Left ventricle myocardium superior (tissue), 1 donor: Measurements from ENCODE around the gene LCTL. TPM values are rescaled to one million over a fixed set of nuclear protein-coding genes. Genes with fewer than 3 reads are reported as not detected.
A peak's percentile ranks its signal among the peaks of the same experiment; 100 is the strongest.
"Not testable (repeated sequence)": the region's sequence is repeated elsewhere in the genome, so short reads cannot be mapped to it uniquely, and the experiment has no call there.

ENCODE experiments used
- ATAC-seq: fragments of 200-7000 bp; cut with Tn5 transposase; one replicate; pipeline ENCODE4 v1.9.1; 2020; ENCODE audit warnings: mild to moderate bottlenecking, moderate library complexity
- DNase-seq: peaks from one replicate; pipeline ENCODE4 v3.0.0-alpha.2; 2020
- intact Hi-C: fragments of 100-400 bp; cut with micrococcal nuclease; formaldehyde crosslinking; loops from one replicate; pipeline ENCODE4 v1.11.0; 2022
- total RNA-seq: library from RNA; stranded (reverse); fragmentation: NEBNext Ultra II Directional; extraction: Animal tissue kit (Norgen Biotek cat#: 25700); gene quantifications from one replicate; pipeline ENCODE4 v1.2.1, GENCODE V29; 2021
- donor health status: DM: no; HTN: yes; CAD: no; lungs with severe emphysema.

LCTL gene
- total RNA-seq, 1 donor from 2014 or later: not detected

GRCh38 chr15:66593219-66593780 lies 27.5 kb upstream of the LCTL start:
- DNase-seq (no peak), ATAC-seq (no peak)
- intact Hi-C loops: no loop called here

GRCh38 chr15:66592505-66593218 lies 26.9 kb upstream of the LCTL start:
- DNase-seq (no peak), ATAC-seq (no peak)
- intact Hi-C loops: no loop called here

GRCh38 chr15:66591322-66591862 lies 25.6 kb upstream of the LCTL start:
- intact Hi-C loops: no loop called here

GRCh38 chr15:66590435-66590834 lies 24.6 kb upstream of the LCTL start:
- DNase-seq (no peak), ATAC-seq (no peak)
- intact Hi-C loops: no loop called here

More at GRCh38 chr15:66591322-66591862, 25.6 kb upstream of the LCTL start:
- ATAC-seq (no peak), DNase-seq (no peak)

- DNase-seq, intact Hi-C loops, ATAC-seq: not testable (repeated sequence)
These were observed 23.6 kb upstream of the LCTL start for GRCh38 chr15:66589429-66589828.

- intact Hi-C loops: no loop called here
- DNase-seq: no peak
- no peak for ATAC-seq
These were observed 23.2 kb upstream of the LCTL start for GRCh38 chr15:66588971-66589370.

- DNase-seq (no peak), ATAC-seq (no peak)
- intact Hi-C loops: no loop called here
These were observed 22.7 kb upstream of the LCTL start for GRCh38 chr15:66588537-66588936.

- DNase-seq: no peak
- ATAC-seq: peak; percentile 28
- intact Hi-C loops: no loop called here
These were observed 22.0 kb upstream of the LCTL start for GRCh38 chr15:66587749-66588148.

GRCh38 chr15:66587020-66587419 lies 21.2 kb upstream of the LCTL start:
- intact Hi-C loops: no loop called here
- ATAC-seq: no peak
- no peak for DNase-seq

- intact Hi-C loops: no loop called here
- DNase-seq (no peak), ATAC-seq (no peak)
These were observed 20.6 kb upstream of the LCTL start for GRCh38 chr15:66586155-66586976.

- peak; percentile 41 for DNase-seq
These were observed 16.3 kb upstream of the LCTL start for GRCh38 chr15:66581972-66582537.

GRCh38 chr15:66580643-66581042 lies 14.8 kb upstream of the LCTL start:
- DNase-seq (peak; percentile 60), ATAC-seq (peak; percentile 79)
- intact Hi-C loops: no loop called here

More at GRCh38 chr15:66581972-66582537, 16.3 kb upstream of the LCTL start:
- ATAC-seq: peak; percentile 75
- intact Hi-C loops: no loop called here

- no peak for DNase-seq
- intact Hi-C loops: no loop called here
- no peak for ATAC-seq
These were observed 12.6 kb upstream of the LCTL start for GRCh38 chr15:66578286-66578875.

GRCh38 chr15:66574596-66574950 lies 8.8 kb upstream of the LCTL start:
- ATAC-seq (peak; percentile 19), DNase-seq (no peak)
- intact Hi-C loops: no loop called here

GRCh38 chr15:66573719-66574595 lies 8.2 kb upstream of the LCTL start:
- ATAC-seq: peak; percentile 88
- DNase-seq: peak; percentile 43
- intact Hi-C loops: no loop called here

- DNase-seq (no peak), ATAC-seq (no peak)
- intact Hi-C loops: no loop called here
These were observed 7.5 kb upstream of the LCTL start for GRCh38 chr15:66573348-66573718.

GRCh38 chr15:66572146-66572545 lies 6.3 kb upstream of the LCTL start:
- intact Hi-C loops: no loop called here
- no peak for ATAC-seq
- DNase-seq: no peak

- ATAC-seq (no peak), DNase-seq (no peak)
- intact Hi-C loops: no loop called here
These were observed 5.2 kb upstream of the LCTL start for GRCh38 chr15:66570842-66571478.
